Suprapubic skin (tissue), 4 donors: ENCODE results near the gene SPAG9. TPM values are rescaled to one million over a fixed set of nuclear protein-coding genes. Genes with fewer than 3 reads are reported as not detected.

ENCODE experiments used
- DNase-seq, 2 donors: peaks; one replicate each; pipeline ENCODE4 v3.0.0-alpha.2; 2019; ENCODE audit warnings: low spot score in 2 of 2
- H3K27ac ChIP-seq: fragments of 200-600 bp; sonication (generic); one replicate; pipeline ENCODE4 v1.5.1; 2019
- H3K27me3 ChIP-seq: fragments of 200-600 bp; sonication (generic); one replicate; pipeline ENCODE4 v1.5.1; 2019
- H3K36me3 ChIP-seq: fragments of 200-600 bp; sonication (generic); one replicate; pipeline ENCODE4 v1.5.1; 2019
- H3K4me1 ChIP-seq: fragments of 200-600 bp; sonication (generic); one replicate; pipeline ENCODE4 v1.5.1; 2019
- H3K4me3 ChIP-seq: fragments of 200-600 bp; sonication (generic); one replicate; pipeline ENCODE4 v1.5.1; 2019; ENCODE audit warnings: mild to moderate bottlenecking
- H3K9me3 ChIP-seq: fragments of 200-600 bp; sonication (generic); one replicate; pipeline ENCODE4 v1.5.1; 2019
- CTCF ChIP-seq, 2 donors: fragments of 200-600 bp in 1 of 2; fragments of 450-650 bp in 1 of 2; sonication (generic) in 1 of 2; IDR thresholded peaks; one replicate each; pipeline ENCODE4 v1.5.1; 2016 to 2019; ENCODE audit warnings: antibody characterized with exemption in 2 of 2, mild to moderate bottlenecking in 1 of 2, moderate library complexity in 1 of 2
- EP300 ChIP-seq: sonication (generic); formaldehyde crosslinking; IDR thresholded peaks from one replicate; pipeline ENCODE4 v1.6.1; 2017; ENCODE audit warnings: antibody characterized with exemption
- POLR2A ChIP-seq, 2 donors: fragments of 450-650 bp; IDR thresholded peaks; one replicate each; pipeline ENCODE4 v1.6.1; 2017; ENCODE audit warnings: antibody characterized with exemption in 2 of 2, mild to moderate bottlenecking in 2 of 2, moderate library complexity in 2 of 2
- POLR2AphosphoS5 ChIP-seq, 3 donors: sonication (generic); formaldehyde crosslinking; IDR thresholded peaks; one replicate each; pipeline ENCODE4 v1.6.1; 2017; ENCODE audit warnings: antibody characterized with exemption in 3 of 3
- WGBS: methylation state at CpG from one replicate; pipeline ENCODE4 v1.1.5; 2018; 5-methylcytosine and 5-hydroxymethylcytosine counted together
- total RNA-seq, 4 donors: library from RNA; depleted of rRNA; stranded (reverse); fragments of >200 nt; gene quantifications; one replicate each; pipeline ENCODE4 v1.1.0, GENCODE V29; 2016

The SPAG9 gene
- total RNA-seq, 4 donors from 2014 or later, result 68.8 to 176 (median 80.6) TPM

DNA sequence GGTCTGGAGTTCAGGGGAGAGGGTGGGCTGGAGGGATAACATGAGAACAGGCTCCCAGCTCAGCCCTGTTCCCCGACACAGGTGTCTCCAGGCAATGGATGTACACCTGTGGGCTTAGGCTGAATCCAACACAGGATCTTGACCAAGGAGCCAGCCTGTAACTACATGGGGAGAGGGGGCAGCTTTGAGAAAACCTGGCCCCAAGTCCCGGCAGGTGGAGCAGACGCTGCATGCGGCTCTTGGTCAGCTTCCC, 181.2 kb downstream of the SPAG9 start:
- Histone ChIP-seq H3K4me3 (no peak overlapping the region), H3K9me3 (no peaks in the 10 kb centered on the region), H3K27me3 (no peaks in the 10 kb centered on the region), H3K27ac (no peak overlapping the region), H3K4me1 (peaks cover 10% of the 10 kb centered on the region), H3K36me3 (no peaks in the 10 kb centered on the region)
- 87% methylated on average over 4 of the region's 4 CpGs for WGBS
- DNase-seq, result no peak
- no peak for TF ChIP-seq CTCF (IDR thresholded peaks at IDR 0.05)

- TF ChIP-seq POLR2AphosphoS5 (IDR thresholded peaks at IDR 0.05) (no peak), POLR2A (IDR thresholded peaks at IDR 0.05) (no peak), CTCF (IDR thresholded peaks at IDR 0.05) (no peak)
- Histone ChIP-seq H3K9me3 (no peaks in the 10 kb centered on the region), H3K27me3 (no peaks in the 10 kb centered on the region), H3K4me1 (peaks cover 5% of the 10 kb centered on the region), H3K27ac (no peak overlapping the region), H3K36me3 (no peaks in the 10 kb centered on the region), H3K4me3 (no peak overlapping the region)
- DNase-seq, result no peak
- 93% methylated on average over 10 of the region's 10 CpGs for WGBS
These were observed 181.7 kb downstream of the SPAG9 start for GRCh38 chr17:50938821-50939541.

DNA sequence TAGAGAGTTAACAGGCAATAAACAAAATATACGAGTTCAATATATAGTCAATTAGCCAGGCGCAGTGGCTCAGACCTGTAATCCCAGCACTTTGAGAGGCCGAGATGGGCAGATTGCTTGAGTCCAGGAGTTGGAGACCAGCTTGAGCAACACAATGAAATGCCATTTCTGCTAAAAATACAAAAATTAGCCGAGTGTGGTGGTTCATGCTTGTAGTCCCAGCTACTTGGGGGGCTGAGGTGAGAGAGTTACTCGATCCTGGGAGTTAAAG, 184.7 kb downstream of the SPAG9 start:
- Histone ChIP-seq H3K27ac (no peak overlapping the region), H3K27me3 (no peaks in the 10 kb centered on the region), H3K4me3 (no peak overlapping the region), H3K4me1 (peaks cover 14% of the 10 kb centered on the region), H3K9me3 (no peaks in the 10 kb centered on the region), H3K36me3 (no peaks in the 10 kb centered on the region)
- 90% methylated on average over 5 of the region's 5 CpGs for WGBS
- TF ChIP-seq POLR2A (IDR thresholded peaks at IDR 0.05) (no peak), EP300 (no peak), CTCF (IDR thresholded peaks at IDR 0.05) (no peak), POLR2AphosphoS5 (IDR thresholded peaks at IDR 0.05) (no peak)
- DNase-seq, result no peak

DNA sequence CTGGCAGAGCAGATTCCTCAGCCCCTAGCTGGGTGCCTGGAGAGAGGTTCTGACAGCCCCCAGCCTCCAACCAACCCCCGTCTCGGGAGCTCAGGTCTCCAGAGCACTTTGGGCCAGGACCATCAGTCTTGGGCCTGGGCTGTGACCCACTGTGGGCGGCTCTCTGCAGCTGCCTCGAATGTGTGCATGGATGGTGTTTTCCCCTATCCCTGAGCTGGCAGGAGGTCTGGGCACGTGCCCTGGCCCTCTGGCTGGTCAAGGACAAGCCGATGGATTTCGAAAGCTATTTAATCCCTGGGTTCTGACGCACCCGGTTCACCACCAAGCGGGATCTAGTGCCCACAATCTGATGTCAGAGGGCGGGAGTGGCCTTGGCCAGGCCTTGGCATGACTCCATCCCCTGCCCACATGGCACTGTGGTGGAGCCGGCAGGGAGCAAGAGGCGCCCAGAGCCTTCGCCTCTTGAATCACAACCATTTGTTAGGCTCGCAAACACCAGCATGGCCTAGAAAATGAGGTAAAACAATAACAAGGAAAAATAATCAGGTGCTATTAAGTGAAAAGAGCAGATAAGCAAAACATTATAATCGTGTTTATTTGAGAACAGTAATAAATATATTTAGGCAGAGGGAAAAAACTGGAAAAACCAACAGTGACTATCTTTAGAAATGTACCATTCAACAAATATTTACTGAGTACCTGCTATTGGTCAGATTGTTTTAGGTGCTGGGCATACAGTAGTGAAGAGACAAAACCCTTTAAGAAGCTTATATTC, 185.3 kb downstream of the SPAG9 start:
- TF ChIP-seq CTCF (IDR thresholded peaks at IDR 0.05), result no peak
- peak in 1 of 2 donors; percentile 80 for DNase-seq
- 79% methylated on average over 8 of the region's 16 CpGs for WGBS

GRCh38 chr17:50934672-50935220, 185.9 kb downstream of the SPAG9 start:
- no peaks in the 10 kb centered on the region for H3K27me3 ChIP-seq
- 77% methylated on average over 15 of the region's 15 CpGs for WGBS
- H3K9me3 ChIP-seq, result no peaks in the 10 kb centered on the region
- no peak for TF ChIP-seq POLR2A (IDR thresholded peaks at IDR 0.05)
- no peak for TF ChIP-seq EP300
- no peak for TF ChIP-seq CTCF (IDR thresholded peaks at IDR 0.05)
- TF ChIP-seq POLR2AphosphoS5 (IDR thresholded peaks at IDR 0.05), result no peak
- no peak overlapping the region for H3K4me3 ChIP-seq
- H3K4me1 ChIP-seq, result peaks cover 22% of the 10 kb centered on the region
- H3K36me3 ChIP-seq, result no peaks in the 10 kb centered on the region
- DNase-seq, result no peak
- H3K27ac ChIP-seq, result no peak overlapping the region

More for the DNA sequence above, 185.3 kb downstream of the SPAG9 start:
- Histone ChIP-seq H3K4me1 (peaks cover 19% of the 10 kb centered on the region), H3K9me3 (no peaks in the 10 kb centered on the region), H3K36me3 (no peaks in the 10 kb centered on the region), H3K27ac (no peak overlapping the region), H3K4me3 (no peak overlapping the region), H3K27me3 (no peaks in the 10 kb centered on the region)
